ENCODE data around the gene APCDD1L. TPM values are rescaled to one million over a fixed set of nuclear protein-coding genes. Genes with fewer than 3 reads are reported as not detected.

Gene APCDD1L
- total RNA-seq, 1 donor = 16.3 TPM

GRCh38 chr20:58553841-58554240 is 38.6 kb upstream of the APCDD1L start:
- no peak overlapping the region for H3K4me3 ChIP-seq (ENCODE audit: insufficient read depth, low read length)
- no peaks in the 10 kb centered on the region for H3K27me3 ChIP-seq (ENCODE audit: insufficient read depth, low read length)
- H3K36me3 ChIP-seq (ENCODE audit: insufficient read depth, low read length) = peaks cover 12% of the 10 kb centered on the region
- no peaks in the 10 kb centered on the region for H3K79me2 ChIP-seq (ENCODE audit: insufficient read depth, low read length)
- H3K4me1 ChIP-seq (ENCODE audit: insufficient read depth, low read length) = peaks cover 54% of the 10 kb centered on the region
- H4K20me1 ChIP-seq (ENCODE audit: insufficient read depth, low read length) = no peaks in the 10 kb centered on the region
- peak overlapping the region; percentile 54 for H2AFZ ChIP-seq (ENCODE audit: low read length)
- peak; percentile 90 for DNase-seq (ENCODE audit: insufficient read length, low spot score, missing footprints)
- no peaks in the 10 kb centered on the region for H3K9me3 ChIP-seq (ENCODE audit: low read depth, low read length)
- TF ChIP-seq CTCF (IDR thresholded peaks at IDR 0.05; ENCODE audit: extremely low read depth, low read depth, low read length) = no peak
- H3K27ac ChIP-seq (ENCODE audit: low read depth, low read length) = peak overlapping the region; percentile 74
- H3K4me2 ChIP-seq (ENCODE audit: insufficient read depth, low read length) = peak overlapping the region; percentile 52

GRCh38 chr20:58553166-58553696 is 38.0 kb upstream of the APCDD1L start:
- peak overlapping the region; percentile 74 for H3K27ac ChIP-seq (ENCODE audit: low read depth, low read length)
- H3K36me3 ChIP-seq (ENCODE audit: insufficient read depth, low read length) = peaks cover 12% of the 10 kb centered on the region
- H2AFZ ChIP-seq (ENCODE audit: low read length) = peak overlapping the region; percentile 19
- H4K20me1 ChIP-seq (ENCODE audit: insufficient read depth, low read length) = no peaks in the 10 kb centered on the region
- H3K27me3 ChIP-seq (ENCODE audit: insufficient read depth, low read length) = no peaks in the 10 kb centered on the region
- H3K4me1 ChIP-seq (ENCODE audit: insufficient read depth, low read length) = peaks cover 58% of the 10 kb centered on the region
- H3K4me3 ChIP-seq (ENCODE audit: insufficient read depth, low read length) = no peak overlapping the region
- DNase-seq (ENCODE audit: insufficient read length, low spot score, missing footprints) = no peak
- H3K4me2 ChIP-seq (ENCODE audit: insufficient read depth, low read length) = peak overlapping the region; percentile 52
- no peaks in the 10 kb centered on the region for H3K9me3 ChIP-seq (ENCODE audit: low read depth, low read length)
- H3K79me2 ChIP-seq (ENCODE audit: insufficient read depth, low read length) = no peaks in the 10 kb centered on the region
- no peak for TF ChIP-seq CTCF (IDR thresholded peaks at IDR 0.05; ENCODE audit: extremely low read depth, low read depth, low read length)

- H3K4me2 ChIP-seq (ENCODE audit: insufficient read depth, low read length) = no peak overlapping the region
- H3K79me2 ChIP-seq (ENCODE audit: insufficient read depth, low read length) = no peaks in the 10 kb centered on the region
- no peaks in the 10 kb centered on the region for H3K9me3 ChIP-seq (ENCODE audit: low read depth, low read length)
- H3K36me3 ChIP-seq (ENCODE audit: insufficient read depth, low read length) = peaks cover 12% of the 10 kb centered on the region
- H3K27me3 ChIP-seq (ENCODE audit: insufficient read depth, low read length) = no peaks in the 10 kb centered on the region
- H2AFZ ChIP-seq (ENCODE audit: low read length) = no peak overlapping the region
- no peak for DNase-seq (ENCODE audit: insufficient read length, low spot score, missing footprints)
- H4K20me1 ChIP-seq (ENCODE audit: insufficient read depth, low read length) = no peaks in the 10 kb centered on the region
- H3K27ac ChIP-seq (ENCODE audit: low read depth, low read length) = peak overlapping the region; percentile 74
- TF ChIP-seq CTCF (IDR thresholded peaks at IDR 0.05; ENCODE audit: extremely low read depth, low read depth, low read length) = no peak
- H3K4me1 ChIP-seq (ENCODE audit: insufficient read depth, low read length) = peaks cover 66% of the 10 kb centered on the region
- no peak overlapping the region for H3K4me3 ChIP-seq (ENCODE audit: insufficient read depth, low read length)
Observed at GRCh38 chr20:58552366-58552934, 37.3 kb upstream of the APCDD1L start.

- peaks cover 73% of the 10 kb centered on the region for H3K4me1 ChIP-seq (ENCODE audit: insufficient read depth, low read length)
- H3K27ac ChIP-seq (ENCODE audit: low read depth, low read length) = no peak overlapping the region
Observed at GRCh38 chr20:58551631-58552030, 36.4 kb upstream of the APCDD1L start.

More at GRCh38 chr20:58551631-58552030, 36.4 kb upstream of the APCDD1L start:
- TF ChIP-seq CTCF (IDR thresholded peaks at IDR 0.05; ENCODE audit: extremely low read depth, low read depth, low read length) = no peak
- Histone ChIP-seq H3K79me2 (ENCODE audit: insufficient read depth, low read length) (no peaks in the 10 kb centered on the region), H3K4me3 (ENCODE audit: insufficient read depth, low read length) (no peak overlapping the region), H3K36me3 (ENCODE audit: insufficient read depth, low read length) (peaks cover 12% of the 10 kb centered on the region), H3K9me3 (ENCODE audit: low read depth, low read length) (no peaks in the 10 kb centered on the region), H3K4me2 (ENCODE audit: insufficient read depth, low read length) (no peak overlapping the region), H2AFZ (ENCODE audit: low read length) (no peak overlapping the region), H4K20me1 (ENCODE audit: insufficient read depth, low read length) (no peaks in the 10 kb centered on the region), H3K27me3 (ENCODE audit: insufficient read depth, low read length) (no peaks in the 10 kb centered on the region)
- DNase-seq (ENCODE audit: insufficient read length, low spot score, missing footprints) = no peak

Measured in osteoblast (primary cell).